Measurements from ENCODE around the gene ADAMTS13.
"Not testable (repeated sequence)": the region's sequence is repeated elsewhere in the genome, so short reads cannot be mapped to it uniquely, and the experiment has no call there.

ADAMTS13 gene

DNA sequence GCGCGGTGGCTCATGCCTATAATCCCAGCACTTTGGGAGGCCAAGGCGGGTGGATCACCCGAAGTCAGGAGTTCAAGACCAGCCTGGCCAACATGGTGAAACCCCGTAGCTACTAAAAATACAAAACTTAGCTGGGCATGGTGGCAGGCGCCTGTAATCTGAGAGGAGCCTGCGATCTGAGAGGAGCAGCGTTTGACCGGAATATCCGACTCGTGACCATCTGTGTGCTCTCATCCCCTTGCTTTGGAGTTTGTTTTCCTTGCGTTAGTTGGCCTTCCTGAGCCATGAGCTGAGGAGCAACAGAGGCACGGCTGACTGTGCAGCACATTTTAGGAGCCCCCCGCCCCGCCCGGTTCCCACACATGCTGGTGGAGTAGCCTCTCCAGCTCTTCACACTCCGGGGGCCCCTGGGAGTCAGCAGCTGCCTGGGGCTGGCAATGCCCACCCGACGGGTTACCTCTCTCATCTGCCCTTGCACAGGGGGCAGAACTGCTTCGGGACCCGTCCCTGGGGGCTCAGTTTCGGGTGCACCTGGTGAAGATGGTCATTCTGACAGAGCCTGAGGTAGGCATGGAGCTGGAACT is 3.0 kb downstream of the ADAMTS13 start:
- DNase-seq (ENCODE audit: low spot score) = no peak

DNA sequence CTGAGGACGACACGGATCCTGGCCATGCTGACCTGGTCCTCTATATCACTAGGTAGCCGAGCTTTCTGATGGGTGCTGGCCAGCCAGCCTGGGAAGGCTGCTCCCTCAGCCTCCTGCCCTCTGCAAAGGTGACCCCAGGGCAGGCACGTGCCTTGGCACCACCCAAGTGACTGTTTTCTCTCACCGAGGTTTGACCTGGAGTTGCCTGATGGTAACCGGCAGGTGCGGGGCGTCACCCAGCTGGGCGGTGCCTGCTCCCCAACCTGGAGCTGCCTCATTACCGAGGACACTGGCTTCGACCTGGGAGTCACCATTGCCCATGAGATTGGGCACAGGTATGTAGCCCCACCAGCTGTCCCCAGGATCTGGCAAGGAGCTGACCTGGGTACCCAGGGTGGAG is 3.8 kb downstream of the ADAMTS13 start:
- DNase-seq (ENCODE audit: low spot score) = no peak

DNA sequence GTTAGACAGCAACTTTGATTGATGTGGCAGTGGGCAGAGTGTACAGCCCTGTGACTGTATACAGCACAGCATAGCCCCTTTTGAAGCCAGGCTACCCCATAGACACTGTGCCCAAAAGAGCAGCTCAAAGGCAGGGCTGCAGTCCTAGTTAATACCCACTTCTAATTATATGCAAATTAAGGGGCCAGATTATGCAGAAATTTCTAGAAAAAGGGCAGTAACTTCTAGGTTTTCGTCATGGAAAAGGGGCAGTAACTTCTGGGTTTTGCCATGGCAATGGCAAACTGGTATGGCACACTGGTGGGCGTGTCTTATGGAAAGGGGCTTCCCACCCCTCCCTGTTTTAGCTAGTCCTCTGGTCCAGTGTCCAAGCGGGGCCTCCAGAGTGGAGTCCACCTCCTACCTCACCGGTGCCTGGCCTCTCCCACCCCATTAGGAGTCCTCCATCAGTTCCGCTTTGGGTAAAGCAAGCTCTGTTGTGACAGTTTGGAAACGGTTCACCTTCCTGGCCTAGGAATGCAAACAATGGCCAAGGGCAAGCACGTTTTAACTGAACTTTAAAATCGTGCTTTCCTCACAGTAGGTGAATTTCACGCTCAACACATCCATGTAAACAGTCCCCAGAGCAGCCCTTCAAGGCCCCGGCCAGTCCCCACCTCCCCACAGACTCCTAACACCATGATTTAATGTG is 5.6 kb downstream of the ADAMTS13 start:
- DNase-seq (ENCODE audit: low spot score) = no peak

GRCh38 chr9:133428617-133429101 is 6.5 kb downstream of the ADAMTS13 start:
- DNase-seq (ENCODE audit: low spot score) = no peak

DNA sequence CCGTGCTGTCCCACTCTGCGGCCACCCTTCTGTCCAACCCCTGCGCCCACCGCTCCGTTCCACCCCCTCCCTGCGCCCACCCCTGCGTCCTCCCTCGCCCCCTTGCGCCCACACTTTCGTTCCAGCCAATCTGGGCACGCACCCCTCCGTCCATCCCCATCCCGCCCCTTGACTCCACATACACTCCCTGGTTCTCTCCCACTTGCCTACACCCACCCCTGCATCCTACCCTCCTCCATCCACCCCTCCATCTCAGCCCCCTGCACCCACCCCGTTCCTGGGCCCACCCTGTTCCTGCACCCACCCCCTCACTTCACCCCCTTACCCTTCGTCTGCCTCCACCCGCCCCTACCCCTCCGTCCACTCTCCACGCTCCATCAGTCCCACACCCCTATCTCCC is 7.0 kb downstream of the ADAMTS13 start:
- DNase-seq (ENCODE audit: low spot score) = no peak

- DNase-seq (ENCODE audit: low spot score) = peak; percentile 13
Observed at GRCh38 chr9:133429641-133430161, 7.5 kb downstream of the ADAMTS13 start.

GRCh38 chr9:133430244-133430643 is 8.1 kb downstream of the ADAMTS13 start:
- DNase-seq (ENCODE audit: low spot score) = no peak

DNA sequence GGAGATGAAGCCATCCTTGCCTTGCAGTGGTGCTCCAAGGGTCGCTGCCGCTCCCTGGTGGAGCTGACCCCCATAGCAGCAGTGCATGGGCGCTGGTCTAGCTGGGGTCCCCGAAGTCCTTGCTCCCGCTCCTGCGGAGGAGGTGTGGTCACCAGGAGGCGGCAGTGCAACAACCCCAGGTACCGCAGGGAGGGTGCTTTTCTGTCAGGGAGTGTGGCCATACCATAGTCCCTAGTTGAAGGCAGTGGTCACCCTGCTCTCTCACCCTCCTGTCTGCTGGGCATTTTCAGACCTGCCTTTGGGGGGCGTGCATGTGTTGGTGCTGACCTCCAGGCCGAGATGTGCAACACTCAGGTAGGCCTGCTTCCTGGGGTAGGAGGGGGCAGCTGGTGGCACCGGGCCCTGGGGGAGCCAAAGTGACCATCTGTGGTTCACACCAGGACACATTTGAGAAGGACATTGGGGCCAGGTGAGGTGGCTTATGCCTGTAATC is 11.2 kb downstream of the ADAMTS13 start:
- DNase-seq (ENCODE audit: low spot score) = no peak

DNA sequence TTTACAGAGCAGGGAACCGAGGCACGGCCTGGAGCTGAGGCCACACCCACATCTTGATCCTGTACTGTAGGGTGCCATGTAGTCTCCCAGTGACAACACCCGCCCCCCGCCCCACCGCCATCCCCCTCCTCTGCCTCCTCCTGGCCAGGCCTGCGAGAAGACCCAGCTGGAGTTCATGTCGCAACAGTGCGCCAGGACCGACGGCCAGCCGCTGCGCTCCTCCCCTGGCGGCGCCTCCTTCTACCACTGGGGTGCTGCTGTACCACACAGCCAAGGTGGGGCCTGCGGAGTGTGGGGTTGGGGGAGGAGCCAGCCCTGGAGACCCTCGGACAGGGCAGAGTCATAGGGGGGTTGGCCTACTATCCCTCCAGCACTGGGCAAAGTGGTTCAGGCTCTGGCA is 14.5 kb downstream of the ADAMTS13 start:
- DNase-seq (ENCODE audit: low spot score) = no peak

- DNase-seq (ENCODE audit: low spot score) = no peak
Observed at GRCh38 chr9:133437753-133438531, 15.8 kb downstream of the ADAMTS13 start.

- no peak for DNase-seq (ENCODE audit: low spot score)
Observed at GRCh38 chr9:133439337-133439736, 17.2 kb downstream of the ADAMTS13 start.

GRCh38 chr9:133440874-133441273 is 18.7 kb downstream of the ADAMTS13 start:
- no peak for DNase-seq (ENCODE audit: low spot score)

DNA sequence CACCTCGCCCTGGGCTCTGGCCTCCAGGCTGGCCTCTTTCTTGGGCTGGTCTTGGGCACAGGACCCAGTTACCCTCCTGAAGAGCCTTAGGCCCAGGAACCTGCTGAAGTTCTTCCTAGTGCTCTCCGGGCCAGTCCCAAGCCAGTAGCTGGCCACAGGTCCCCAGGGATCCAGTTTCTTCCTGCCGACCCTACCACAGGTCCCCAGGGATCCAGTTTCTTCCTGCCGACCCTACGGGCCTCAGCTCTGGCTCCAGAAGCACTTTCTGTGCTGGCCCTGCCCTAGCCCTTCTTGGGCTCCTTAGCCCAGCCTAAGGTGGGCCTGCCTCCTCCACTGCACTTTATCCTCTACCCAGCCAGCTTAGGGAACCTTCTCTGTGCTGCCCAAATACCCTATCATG is 19.4 kb downstream of the ADAMTS13 start:
- DNase-seq (ENCODE audit: low spot score) = no peak

GRCh38 chr9:133443248-133443647 is 21.1 kb downstream of the ADAMTS13 start:
- no peak for DNase-seq (ENCODE audit: low spot score)

DNA sequence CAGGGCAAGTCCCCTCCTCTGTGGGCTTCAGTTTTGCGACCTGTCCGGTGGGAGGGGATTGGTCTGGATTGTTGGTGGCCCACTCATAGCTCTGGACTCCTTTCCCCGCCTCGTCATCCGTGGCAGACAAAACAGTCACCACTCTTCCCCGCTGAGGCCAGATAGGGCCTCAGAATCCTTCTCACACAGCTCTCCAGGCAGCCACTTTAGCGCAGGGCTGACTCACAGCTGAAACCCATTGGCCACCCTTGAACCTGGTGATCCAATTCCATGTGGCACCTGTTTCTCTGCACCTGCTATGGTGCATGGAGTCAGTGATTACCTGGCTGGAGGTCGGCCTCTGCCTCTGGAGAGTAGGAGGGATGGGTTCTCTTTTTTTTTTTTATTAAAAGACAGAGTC is 21.8 kb downstream of the ADAMTS13 start:
- DNase-seq (ENCODE audit: low spot score) = no peak

DNA sequence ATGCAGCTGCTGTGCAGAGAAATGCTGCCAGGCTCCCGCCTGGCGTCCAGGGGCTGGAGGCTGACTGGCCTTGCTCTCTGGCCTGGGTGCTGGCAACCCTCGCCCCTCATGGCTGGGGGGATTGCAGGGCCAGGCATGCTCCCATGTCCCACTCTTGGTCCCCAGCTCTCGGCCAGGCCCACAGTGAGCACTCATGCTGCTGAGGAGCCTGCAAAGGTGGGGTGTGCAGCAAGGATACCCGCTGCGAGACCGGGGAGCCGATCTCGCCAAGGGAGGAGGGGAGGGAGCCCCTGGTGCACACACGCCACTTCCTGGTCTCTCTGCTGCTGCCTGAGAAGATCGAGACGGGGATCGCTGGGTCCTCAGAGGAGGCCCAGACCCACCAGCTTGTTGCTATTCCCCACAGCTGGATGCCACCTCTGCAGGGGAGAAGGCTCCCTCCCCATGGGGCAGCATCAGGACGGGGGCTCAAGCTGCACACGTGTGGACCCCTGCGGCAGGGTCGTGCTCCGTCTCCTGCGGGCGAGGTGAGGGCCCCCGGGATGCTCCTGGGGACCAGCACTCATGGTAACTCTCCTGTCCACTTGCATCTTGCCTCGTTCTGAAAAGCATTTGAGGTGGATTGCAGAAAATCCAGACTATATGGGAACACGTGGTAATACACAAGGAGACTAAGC is 23.3 kb downstream of the ADAMTS13 start:
- no peak for DNase-seq (ENCODE audit: low spot score)

- DNase-seq (ENCODE audit: low spot score) = no peak
Observed at GRCh38 chr9:133448487-133448972, 26.4 kb downstream of the ADAMTS13 start.

- DNase-seq (ENCODE audit: low spot score) = no peak
Observed at GRCh38 chr9:133449760-133450159, 27.6 kb downstream of the ADAMTS13 start.

DNA sequence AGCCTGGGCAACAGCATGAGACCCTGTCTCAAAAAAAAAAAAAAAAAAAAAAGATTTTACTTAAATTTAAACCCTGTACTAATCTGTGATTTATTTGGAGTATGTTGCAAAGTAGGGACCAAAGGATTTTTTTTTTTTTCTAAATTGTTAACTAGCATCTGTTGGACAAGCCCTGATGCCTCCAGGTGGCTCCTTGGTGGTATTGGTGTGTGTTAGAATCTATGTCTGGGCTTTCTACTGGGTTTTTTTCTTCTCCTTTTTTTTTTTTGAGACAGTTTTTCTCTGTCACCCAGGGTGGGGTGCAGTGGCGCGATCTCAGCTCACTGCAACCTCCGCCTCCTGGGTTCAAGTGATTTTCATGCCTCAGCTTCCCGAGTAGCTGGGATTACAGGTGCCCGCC is 29.7 kb downstream of the ADAMTS13 start:
- not testable (repeated sequence) for DNase-seq (ENCODE audit: low spot score)

DNA sequence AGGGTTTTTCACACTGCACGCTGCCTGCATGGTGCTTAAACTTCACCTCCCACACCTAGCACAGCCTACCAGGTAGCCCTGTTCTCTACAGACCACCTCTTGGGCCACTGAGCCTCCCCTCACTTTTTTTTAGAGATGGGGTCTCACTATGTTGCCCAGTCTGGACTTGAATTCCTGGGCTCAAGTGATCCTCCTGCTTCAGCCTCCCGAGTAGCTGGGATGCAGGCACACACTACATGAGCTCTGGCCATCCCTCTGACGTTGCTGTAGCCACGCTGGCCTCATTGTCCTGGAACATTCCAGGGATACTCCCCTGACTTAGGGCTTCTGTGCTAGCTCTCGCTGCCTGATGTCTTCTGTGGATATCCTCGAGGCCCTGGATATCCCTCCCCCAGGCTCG is 30.4 kb downstream of the ADAMTS13 start:
- no peak for DNase-seq (ENCODE audit: low spot score)

DNA sequence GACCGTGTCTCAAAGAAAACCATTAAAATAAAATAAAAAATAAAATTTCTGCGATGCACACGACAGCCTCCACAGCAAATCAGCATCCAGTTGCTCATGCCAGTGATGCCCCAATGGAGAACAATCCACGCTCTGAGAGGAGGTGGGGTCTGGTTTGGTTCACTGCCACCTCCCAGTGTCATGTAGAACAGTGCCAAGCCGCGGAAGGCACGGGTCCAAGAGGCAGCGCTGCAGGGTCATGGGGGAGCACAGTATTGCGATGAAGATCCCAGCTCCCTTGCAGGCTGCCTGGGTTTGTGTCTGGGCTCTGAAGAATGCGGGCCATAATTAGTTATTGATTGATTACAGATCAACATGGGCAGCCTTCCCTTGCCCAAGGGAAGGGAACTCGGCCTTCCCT is 31.5 kb downstream of the ADAMTS13 start:
- no peak for DNase-seq (ENCODE audit: low spot score)

- DNase-seq (ENCODE audit: low spot score) = no peak
Observed at GRCh38 chr9:133454325-133454724, 32.2 kb downstream of the ADAMTS13 start.
